HG02678 (cell line): Measurements from ENCODE around the gene IKZF3.
A peak's percentile ranks its signal among the peaks of the same experiment; 100 is the strongest.
"Not testable (repeated sequence)": the region's sequence is repeated elsewhere in the genome, so short reads cannot be mapped to it uniquely, and the experiment has no call there.

Source experiments
- ATAC-seq: cut with Tn5 transposase; IDR thresholded peaks from one replicate; pipeline ENCODE4 v1.9.1; 2021; ENCODE audit warnings: mild to moderate bottlenecking, moderate library complexity; ENCODE audit not compliant: unreplicated experiment

Gene IKZF3

GRCh38 chr17:39863918-39864746 is at the start of gene IKZF3:
Gene IKZF3, minus strand, starts transcription at chr17:39864312. Its CDS starts 186 bp downstream, at chr17:39864126.
- ATAC-seq = peak; percentile 36

DNA sequence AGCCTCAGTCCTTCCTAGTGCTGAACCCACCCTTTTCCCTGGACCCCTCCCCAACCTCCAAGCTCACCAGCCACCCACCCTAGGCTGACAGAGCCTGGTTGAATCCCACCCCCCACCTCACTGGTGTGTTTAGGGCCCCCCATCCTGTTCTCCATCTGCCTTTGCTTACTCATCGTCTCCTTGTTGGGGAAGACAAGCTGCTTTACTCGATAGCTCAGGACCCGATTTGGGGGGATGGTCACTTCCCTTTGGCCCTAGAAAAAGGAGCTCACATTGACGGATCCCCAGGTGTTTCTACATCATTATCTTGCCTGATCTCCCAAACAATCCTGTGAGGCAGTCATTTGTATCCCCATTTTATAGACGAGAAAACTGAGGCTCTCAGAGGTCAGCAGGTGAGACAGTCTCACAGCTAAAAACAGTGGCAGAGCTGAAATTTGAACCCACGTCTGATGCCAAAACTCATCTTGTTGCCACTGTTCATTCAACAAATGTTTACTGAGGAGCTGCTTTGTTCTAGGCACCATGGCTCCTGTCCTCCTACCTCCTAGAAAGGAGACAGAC is 44.8 kb upstream of the IKZF3 start:
- ATAC-seq = no peak

- no peak for ATAC-seq
These were observed 40.8 kb upstream of the IKZF3 start for GRCh38 chr17:39904990-39905288.

GRCh38 chr17:39903158-39903884 is 39.2 kb upstream of the IKZF3 start:
- ATAC-seq = no peak

GRCh38 chr17:39902027-39902426 is 37.9 kb upstream of the IKZF3 start:
- not testable (repeated sequence) for ATAC-seq

DNA sequence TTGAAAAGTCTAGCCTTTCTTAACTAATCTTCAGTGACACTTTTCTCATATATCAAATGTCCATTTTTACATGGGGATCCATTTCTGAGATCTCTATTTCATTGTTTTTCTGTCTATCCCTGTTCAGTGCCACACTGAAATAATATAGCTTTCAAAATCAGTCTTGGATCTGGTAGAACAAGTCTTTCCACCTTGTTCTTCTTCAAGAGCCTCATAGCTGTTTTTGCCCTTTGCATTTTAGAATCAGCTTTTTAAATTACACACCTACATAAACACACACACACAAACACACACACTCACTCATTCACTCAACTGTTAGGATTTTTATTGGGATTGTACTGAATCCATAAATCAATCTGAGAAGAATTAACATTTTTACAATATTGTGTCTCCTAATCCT is 35.1 kb upstream of the IKZF3 start:
- no peak for ATAC-seq

DNA sequence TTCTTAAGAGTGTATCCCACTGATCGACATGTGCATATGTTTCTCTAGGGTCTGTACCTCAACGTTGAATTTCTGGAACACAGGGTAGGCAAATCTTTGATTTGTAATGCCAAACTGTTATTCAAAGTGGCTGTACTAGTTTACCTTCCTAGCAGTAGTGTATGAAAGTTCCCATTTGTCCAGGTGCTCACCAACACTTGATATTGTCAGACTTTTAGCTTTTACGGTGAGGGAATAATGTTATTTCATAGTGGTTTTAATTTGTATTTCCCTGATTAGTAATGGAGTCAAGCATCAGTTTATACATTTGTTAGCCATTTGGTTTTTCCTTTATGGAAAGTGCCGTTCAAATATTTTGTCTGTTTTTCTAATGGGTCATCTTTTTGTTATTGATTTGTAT is 34.0 kb upstream of the IKZF3 start:
- no peak for ATAC-seq

- no peak for ATAC-seq
These were observed 30.7 kb upstream of the IKZF3 start for GRCh38 chr17:39894681-39895376.

DNA sequence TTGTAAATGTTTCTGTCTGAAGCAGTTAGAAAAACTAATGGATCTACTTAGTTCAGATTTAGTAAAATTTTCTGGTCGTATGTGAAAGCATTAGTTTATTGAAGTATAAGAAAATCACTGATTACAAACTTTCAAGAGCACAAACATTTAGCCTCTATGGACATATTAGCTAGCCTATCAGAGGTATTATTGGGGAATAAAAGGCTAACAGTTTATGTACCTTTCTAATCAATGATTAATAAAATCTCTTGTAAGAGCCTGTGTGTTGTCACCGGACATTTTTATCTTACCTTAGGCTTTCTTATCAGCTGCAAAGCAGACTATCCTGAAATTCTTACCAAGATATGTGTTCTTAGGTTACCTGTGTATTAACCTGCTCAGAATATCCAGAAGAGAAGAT is 25.1 kb upstream of the IKZF3 start:
- no peak for ATAC-seq

DNA sequence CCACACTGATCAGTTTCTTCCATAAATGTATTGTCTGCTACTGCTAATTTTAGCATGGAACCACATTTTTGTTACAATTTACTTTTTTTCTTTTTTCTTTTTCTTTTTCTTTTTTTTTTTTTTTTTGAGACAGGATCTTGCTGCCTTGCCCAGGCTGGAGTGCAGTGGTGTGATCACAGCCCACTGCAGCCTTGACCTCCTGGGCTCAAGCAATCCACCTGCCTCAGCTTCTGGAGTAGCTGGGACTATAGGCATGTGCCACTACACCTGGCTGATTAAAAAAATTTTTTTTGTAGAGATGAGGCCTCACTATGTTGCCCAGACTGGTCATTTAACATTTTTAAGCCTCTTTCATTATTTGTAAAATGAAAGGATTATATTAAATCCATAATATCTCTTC is 23.0 kb upstream of the IKZF3 start:
- ATAC-seq = no peak

GRCh38 chr17:39886102-39886501 is 22.0 kb upstream of the IKZF3 start:
- ATAC-seq = not testable (repeated sequence)

- ATAC-seq = no peak
These were observed 8.6 kb upstream of the IKZF3 start for GRCh38 chr17:39872751-39873150.

DNA sequence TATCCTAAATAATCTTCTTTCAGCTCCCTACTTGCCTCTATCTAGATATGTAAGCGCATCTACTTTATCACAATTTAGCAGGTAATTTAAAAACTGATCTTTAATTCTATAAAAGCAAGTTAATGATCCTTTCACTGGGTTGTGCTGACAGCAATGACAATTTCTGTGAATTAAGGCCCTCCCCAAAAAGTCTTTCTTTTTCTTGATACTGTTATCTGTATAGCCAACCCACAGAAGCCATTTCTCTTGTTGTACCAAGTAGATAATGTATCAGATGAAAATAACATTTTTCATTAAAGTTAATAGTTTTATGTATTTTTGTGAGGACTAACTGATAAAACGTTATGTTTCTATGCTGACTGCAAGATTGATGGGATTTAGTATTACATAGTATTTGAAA is 7.7 kb upstream of the IKZF3 start:
- ATAC-seq = no peak

DNA sequence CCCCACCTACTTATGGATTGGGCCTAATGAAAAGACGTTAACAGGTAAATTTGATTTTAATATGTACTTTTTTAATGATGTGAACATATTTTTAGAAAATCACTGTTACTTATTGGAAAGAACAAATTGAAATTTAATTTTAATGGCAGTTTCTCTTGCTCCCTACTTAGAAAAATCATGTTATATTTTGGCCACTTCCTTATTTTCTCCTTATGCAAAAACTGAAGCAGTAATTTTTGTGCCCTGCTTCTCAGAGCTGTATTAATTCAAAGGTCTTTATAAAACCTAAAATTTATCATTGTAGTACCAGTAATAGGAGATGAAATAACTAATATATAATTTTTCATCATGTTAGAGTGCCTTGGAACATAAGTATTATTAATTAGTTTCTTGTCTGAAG is 6.7 kb upstream of the IKZF3 start:
- no peak for ATAC-seq

- ATAC-seq = no peak
These were observed 4.4 kb upstream of the IKZF3 start for GRCh38 chr17:39868554-39868942.

DNA sequence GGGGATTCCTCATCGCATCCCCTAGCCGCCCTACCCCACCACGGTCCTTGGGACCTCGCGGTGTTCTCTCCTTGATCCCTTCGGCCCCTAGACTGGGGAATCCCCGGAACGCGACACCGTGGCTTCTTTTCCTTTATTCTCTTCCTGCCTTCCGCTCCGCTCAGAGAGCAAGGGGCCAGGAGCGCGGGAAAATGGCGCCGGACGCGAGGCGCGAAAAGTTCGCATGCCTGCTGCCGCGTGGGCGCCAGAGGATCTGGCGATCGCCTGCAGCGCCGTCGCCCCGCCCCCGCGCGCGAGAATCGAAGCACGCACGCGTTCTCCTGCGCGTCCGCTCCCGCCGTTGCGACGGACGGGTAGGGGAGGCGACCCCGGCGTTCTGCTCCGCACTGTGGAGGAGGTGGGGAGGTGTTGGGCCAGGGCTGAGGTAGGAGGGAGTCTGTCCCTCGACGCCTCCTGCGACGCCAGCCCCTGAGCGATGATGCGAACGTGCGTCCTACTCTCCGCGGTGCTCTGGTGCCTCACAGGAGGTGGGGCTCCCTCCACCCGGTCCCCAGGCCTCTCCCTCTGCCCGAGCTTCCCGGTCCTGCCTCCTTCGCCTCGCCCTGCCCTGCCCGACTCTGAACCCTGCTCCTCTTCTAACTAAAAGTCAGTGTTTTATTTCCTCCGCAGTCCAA is 3.9 kb upstream of the IKZF3 start, which contains the start of gene ZPBP2:
ZPBP2 (plus strand) TSS at position 323 of the 674 bp plus-strand sequence; CDS start at position 476, 153 bp downstream.
- no peak for ATAC-seq

GRCh38 chr17:39867084-39867879 is 3.2 kb upstream of the IKZF3 start:
- peak; percentile 51 for ATAC-seq

- no peak for ATAC-seq
These were observed 2.1 kb upstream of the IKZF3 start for GRCh38 chr17:39866013-39866730.

DNA sequence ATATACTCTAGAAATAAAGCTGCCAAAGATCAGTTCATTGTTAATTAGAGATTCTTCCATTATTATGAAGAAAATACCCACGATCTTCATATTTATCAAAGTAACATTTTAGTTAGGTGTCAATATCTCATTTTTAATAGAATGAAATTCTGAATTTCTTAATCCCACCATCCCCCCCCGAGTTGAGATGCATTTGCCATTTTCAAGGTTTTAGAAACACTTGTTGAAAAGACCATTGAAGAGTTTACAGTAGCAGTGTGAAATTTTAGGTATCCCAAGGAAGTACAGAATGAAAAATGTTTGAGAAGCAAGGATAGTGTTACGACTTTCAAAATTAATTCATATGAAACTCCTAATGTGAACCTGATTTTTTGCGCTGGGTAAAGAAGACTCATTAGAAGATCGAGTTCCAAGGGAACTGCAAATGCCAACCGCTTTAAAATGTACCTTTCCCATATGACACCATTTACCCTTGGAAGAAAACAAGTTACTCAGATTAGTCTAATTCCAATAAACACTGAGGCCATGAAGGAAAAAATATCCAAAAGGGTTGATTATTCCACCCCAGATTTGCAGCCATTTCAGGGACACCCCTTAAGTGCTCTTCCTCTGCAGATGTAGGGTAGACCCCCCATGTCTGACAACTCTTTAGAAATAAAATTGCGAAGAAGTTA is 731 bp downstream of the IKZF3 start:
- no peak for ATAC-seq
